Glutamatergic neuron (in vitro differentiated cells): Measurements from ENCODE around the gene RIC8B. TPM values are rescaled to one million over a fixed set of nuclear protein-coding genes. Genes with fewer than 3 reads are reported as not detected.

Experiments
- DNase-seq: peaks from one replicate; pipeline ENCODE4 v3.0.0; 2022
- H3K27ac Mint-ChIP-seq: one replicate; pipeline ENCODE4 v1.8.0; 2020; ENCODE audit warnings: mild to moderate bottlenecking, mixed read lengths, inconsistent platforms; ENCODE audit not compliant: unreplicated experiment
- H3K27me3 Mint-ChIP-seq: one replicate; pipeline ENCODE4 v1.8.0; 2020; ENCODE audit warnings: mild to moderate bottlenecking, moderate library complexity, mixed read lengths, inconsistent platforms; ENCODE audit not compliant: unreplicated experiment
- H3K36me3 Mint-ChIP-seq: one replicate; pipeline ENCODE4 v1.8.0; 2020; ENCODE audit warnings: mild to moderate bottlenecking, mixed read lengths, inconsistent platforms; ENCODE audit not compliant: unreplicated experiment
- H3K4me1 Mint-ChIP-seq: one replicate; pipeline ENCODE4 v1.8.0; 2020; ENCODE audit warnings: mild to moderate bottlenecking, low read depth, mixed read lengths, inconsistent platforms; ENCODE audit not compliant: unreplicated experiment
- H3K4me3 Mint-ChIP-seq: one replicate; pipeline ENCODE4 v1.8.0; 2020; ENCODE audit warnings: mild to moderate bottlenecking, mixed read lengths, inconsistent platforms; ENCODE audit not compliant: unreplicated experiment
- H3K9me3 Mint-ChIP-seq: one replicate; pipeline ENCODE4 v1.8.0; 2020; ENCODE audit warnings: mild to moderate bottlenecking, moderate library complexity, mixed read lengths, inconsistent platforms; ENCODE audit not compliant: unreplicated experiment
- total RNA-seq: library from RNA; stranded (reverse); fragmentation: NEBNext Ultra II Directional; extraction: Animal tissue kit (Norgen Biotek cat#: 25700); gene quantifications from one replicate; pipeline ENCODE4 v1.2.1, GENCODE V29; 2021; ENCODE audit not compliant: unreplicated experiment
- TF ChIP-seq, protein P1 (sequence below): fragments of 200-600 bp; sonication (generic); IDR thresholded peaks from one replicate; pipeline ENCODE4 v1.5.0; 2021; ENCODE audit not compliant: partially characterized antibody, unreplicated experiment

RIC8B gene
- total RNA-seq, 1 donor from 2014 or later = 21.3 TPM

DNA sequence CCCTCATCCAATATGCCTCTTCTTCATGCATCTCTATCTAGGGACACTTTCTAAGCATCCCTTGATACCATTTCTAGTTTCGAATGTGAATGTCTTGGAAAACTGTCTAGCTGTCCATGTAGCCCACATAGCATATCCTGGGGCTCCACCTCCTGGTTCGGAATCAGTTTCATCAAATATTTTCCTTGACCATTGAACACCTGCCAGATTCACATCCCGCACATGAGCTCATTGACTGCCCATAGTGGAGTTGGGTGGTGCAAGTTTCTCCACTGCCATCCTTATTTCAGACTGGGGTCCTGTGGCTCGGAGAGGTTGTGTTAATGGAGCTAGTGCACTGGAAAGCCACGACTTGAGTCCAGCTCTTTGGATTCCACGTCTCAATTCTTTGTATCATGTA is 122.6 kb downstream of the RIC8B start:
- Mint-ChIP-seq H3K4me1 (peaks cover 24% of the 10 kb centered on the region), H3K36me3 (peaks cover 5% of the 10 kb centered on the region), H3K27me3 (peaks cover 4% of the 10 kb centered on the region), H3K27ac (peak overlapping the region; percentile 90), H3K9me3 (no peaks in the 10 kb centered on the region), H3K4me3 (no peak overlapping the region)
- TF ChIP-seq, protein P1, sequence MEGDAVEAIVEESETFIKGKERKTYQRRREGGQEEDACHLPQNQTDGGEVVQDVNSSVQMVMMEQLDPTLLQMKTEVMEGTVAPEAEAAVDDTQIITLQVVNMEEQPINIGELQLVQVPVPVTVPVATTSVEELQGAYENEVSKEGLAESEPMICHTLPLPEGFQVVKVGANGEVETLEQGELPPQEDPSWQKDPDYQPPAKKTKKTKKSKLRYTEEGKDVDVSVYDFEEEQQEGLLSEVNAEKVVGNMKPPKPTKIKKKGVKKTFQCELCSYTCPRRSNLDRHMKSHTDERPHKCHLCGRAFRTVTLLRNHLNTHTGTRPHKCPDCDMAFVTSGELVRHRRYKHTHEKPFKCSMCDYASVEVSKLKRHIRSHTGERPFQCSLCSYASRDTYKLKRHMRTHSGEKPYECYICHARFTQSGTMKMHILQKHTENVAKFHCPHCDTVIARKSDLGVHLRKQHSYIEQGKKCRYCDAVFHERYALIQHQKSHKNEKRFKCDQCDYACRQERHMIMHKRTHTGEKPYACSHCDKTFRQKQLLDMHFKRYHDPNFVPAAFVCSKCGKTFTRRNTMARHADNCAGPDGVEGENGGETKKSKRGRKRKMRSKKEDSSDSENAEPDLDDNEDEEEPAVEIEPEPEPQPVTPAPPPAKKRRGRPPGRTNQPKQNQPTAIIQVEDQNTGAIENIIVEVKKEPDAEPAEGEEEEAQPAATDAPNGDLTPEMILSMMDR = no peak
- no peak for DNase-seq

DNA sequence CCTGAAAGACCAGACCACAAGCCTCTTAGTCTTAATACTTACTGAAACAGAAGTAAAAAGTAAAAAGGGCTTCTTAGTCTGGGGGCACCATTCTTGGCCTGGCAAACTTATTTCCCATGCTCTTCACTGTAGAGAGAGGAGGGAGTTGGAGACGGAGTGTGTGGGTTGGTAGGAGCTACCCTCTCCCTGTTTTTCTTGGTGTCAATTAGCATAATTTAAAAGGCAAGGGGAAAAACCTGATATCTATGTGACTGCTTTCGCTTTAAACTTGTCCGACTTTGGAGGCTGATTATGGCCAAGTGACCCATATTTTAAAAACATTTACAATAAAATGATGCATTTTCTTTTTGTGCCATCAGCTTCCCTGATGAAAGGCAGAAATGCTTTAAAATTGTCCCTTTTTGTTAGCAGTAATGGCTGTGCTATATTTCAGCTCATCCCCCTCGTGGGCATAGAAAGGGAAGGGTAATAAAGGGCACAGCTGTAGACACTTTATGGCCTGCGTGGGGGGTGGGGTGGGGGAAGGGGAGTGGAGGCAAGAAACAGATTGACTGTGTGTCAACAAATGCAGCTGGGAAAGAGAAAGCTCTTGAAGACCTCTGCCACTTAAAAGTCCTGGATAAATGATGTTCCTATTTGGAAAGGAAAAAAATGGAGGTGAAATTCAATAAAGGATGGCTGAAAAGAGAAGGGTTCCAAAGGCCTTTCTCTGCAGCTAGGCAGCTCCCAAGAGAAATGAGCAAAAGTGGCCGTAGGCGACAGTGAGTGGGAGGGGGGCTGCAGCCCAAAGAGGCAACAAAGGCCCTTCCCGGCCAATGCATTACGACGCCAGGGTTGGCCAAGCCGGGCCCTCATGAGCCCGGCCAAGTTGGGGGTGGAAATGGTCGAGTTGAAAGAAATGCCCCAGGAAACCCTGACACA is 123.8 kb downstream of the RIC8B start:
- peaks cover 2% of the 10 kb centered on the region for H3K27me3 Mint-ChIP-seq
- H3K9me3 Mint-ChIP-seq = no peaks in the 10 kb centered on the region
- peaks cover 24% of the 10 kb centered on the region for H3K4me1 Mint-ChIP-seq
- H3K36me3 Mint-ChIP-seq = no peaks in the 10 kb centered on the region
- TF ChIP-seq, protein P1 = no peak
- H3K4me3 Mint-ChIP-seq = peak overlapping the region; percentile 72
- peak; percentile 67 for DNase-seq
- peak overlapping the region; percentile 90 for H3K27ac Mint-ChIP-seq

DNA sequence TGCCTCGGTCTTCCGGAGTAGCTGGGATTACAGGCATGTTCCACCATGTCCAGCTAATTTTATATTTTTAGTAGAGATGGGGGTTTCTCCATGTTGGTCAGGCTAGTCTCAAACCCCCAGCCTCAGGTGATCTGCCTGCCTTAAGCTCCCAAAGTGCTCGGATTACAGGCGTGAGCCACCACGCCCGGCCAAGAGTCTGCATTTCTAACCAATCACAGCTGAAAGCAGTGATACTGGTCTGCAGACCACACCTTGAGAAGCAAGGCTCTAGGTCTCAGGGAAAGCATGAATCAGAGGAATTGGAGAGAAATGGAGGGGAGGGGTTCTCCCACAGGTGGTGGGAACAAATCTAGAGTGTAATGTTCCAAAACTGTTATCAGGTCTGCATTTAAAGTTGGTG is 126.1 kb downstream of the RIC8B start:
- TF ChIP-seq, protein P1 = no peak
- no peak overlapping the region for H3K27ac Mint-ChIP-seq
- H3K4me3 Mint-ChIP-seq = no peak overlapping the region
- DNase-seq = no peak
- H3K4me1 Mint-ChIP-seq = peaks cover 24% of the 10 kb centered on the region
- no peaks in the 10 kb centered on the region for H3K36me3 Mint-ChIP-seq
- no peaks in the 10 kb centered on the region for H3K9me3 Mint-ChIP-seq
- peaks cover 2% of the 10 kb centered on the region for H3K27me3 Mint-ChIP-seq

- TF ChIP-seq, protein P1 = no peak
- Mint-ChIP-seq H3K27ac (no peak overlapping the region), H3K27me3 (peaks cover 2% of the 10 kb centered on the region), H3K9me3 (no peaks in the 10 kb centered on the region), H3K4me1 (peaks cover 24% of the 10 kb centered on the region), H3K4me3 (no peak overlapping the region), H3K36me3 (no peaks in the 10 kb centered on the region)
- DNase-seq = no peak
These were observed 126.8 kb downstream of the RIC8B start for GRCh38 chr12:106901276-106901675.

DNA sequence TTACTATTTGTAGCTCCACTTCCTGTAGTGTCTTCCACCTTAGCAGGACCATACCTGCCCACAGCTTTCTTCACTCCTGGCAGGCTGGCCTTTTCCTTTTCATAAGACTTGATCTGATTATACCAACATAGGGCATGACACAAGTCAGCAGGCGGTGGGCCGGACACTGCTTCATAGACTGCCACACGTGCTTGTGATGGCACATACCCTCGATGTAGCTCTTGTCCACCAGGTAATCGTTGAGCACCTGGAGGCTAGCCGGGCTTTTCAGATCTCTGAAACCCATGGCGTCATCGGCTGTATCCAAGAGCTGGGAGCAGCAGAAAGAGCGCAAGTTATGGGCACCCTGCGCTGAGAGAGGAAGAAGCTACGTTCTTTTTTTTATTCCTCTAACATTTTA is 127.6 kb downstream of the RIC8B start:
- DNase-seq = no peak
- TF ChIP-seq, protein P1 = no peak
- no peaks in the 10 kb centered on the region for H3K36me3 Mint-ChIP-seq
- no peak overlapping the region for H3K27ac Mint-ChIP-seq
- H3K4me3 Mint-ChIP-seq = no peak overlapping the region
- no peaks in the 10 kb centered on the region for H3K9me3 Mint-ChIP-seq
- peaks cover 2% of the 10 kb centered on the region for H3K27me3 Mint-ChIP-seq
- peaks cover 20% of the 10 kb centered on the region for H3K4me1 Mint-ChIP-seq
